ENCODE data around the gene ZC3H13.

The ZC3H13 gene

GRCh38 chr13:46052319-46053161 is at the start of gene ZC3H13:
ZC3H13 (minus strand) TSS chr13:46052746; CDS start chr13:46045507, 7,239 bp downstream.
- DNase-seq = peak; percentile 69 to 98 (median 91)

GRCh38 chr13:46102255-46102605 is 49.7 kb upstream of the ZC3H13 start:
- DNase-seq = no peak

- no peak for DNase-seq
These were observed 49.1 kb upstream of the ZC3H13 start for GRCh38 chr13:46101484-46102254.

- no peak for DNase-seq
These were observed 48.5 kb upstream of the ZC3H13 start for GRCh38 chr13:46101002-46101401.

- DNase-seq = no peak
These were observed 47.8 kb upstream of the ZC3H13 start for GRCh38 chr13:46100191-46100815.

- no peak for DNase-seq
These were observed 45.1 kb upstream of the ZC3H13 start for GRCh38 chr13:46097663-46098062.

- peak in 36 of 56 donors; percentile 3 to 83 (median 34) for DNase-seq
These were observed 44.5 kb upstream of the ZC3H13 start for GRCh38 chr13:46097015-46097414.

- DNase-seq = no peak
These were observed 41.9 kb upstream of the ZC3H13 start for GRCh38 chr13:46094478-46094877.

- DNase-seq = no peak
These were observed 36.4 kb upstream of the ZC3H13 start for GRCh38 chr13:46088821-46089562.

- DNase-seq = no peak
These were observed 34.9 kb upstream of the ZC3H13 start for GRCh38 chr13:46087481-46087880.

GRCh38 chr13:46086985-46087384 is 34.4 kb upstream of the ZC3H13 start:
- DNase-seq = no peak

GRCh38 chr13:46086421-46086922 is 33.9 kb upstream of the ZC3H13 start:
- no peak for DNase-seq

GRCh38 chr13:46085737-46086136 is 33.2 kb upstream of the ZC3H13 start:
- no peak for DNase-seq

- peak in 10 of 56 donors; percentile 13 to 58 (median 37) for DNase-seq
These were observed 29.8 kb upstream of the ZC3H13 start for GRCh38 chr13:46082324-46082723.

- DNase-seq = no peak
These were observed 27.2 kb upstream of the ZC3H13 start for GRCh38 chr13:46079770-46080169.

GRCh38 chr13:46077265-46077664 is 24.7 kb upstream of the ZC3H13 start:
- no peak for DNase-seq

- no peak for DNase-seq
These were observed 24.3 kb upstream of the ZC3H13 start for GRCh38 chr13:46076827-46077226.

- no peak for DNase-seq
These were observed 23.3 kb upstream of the ZC3H13 start for GRCh38 chr13:46075811-46076210.

GRCh38 chr13:46071590-46072249 is 19.2 kb upstream of the ZC3H13 start:
- DNase-seq = no peak

- no peak for DNase-seq
These were observed 10.7 kb upstream of the ZC3H13 start for GRCh38 chr13:46063292-46063691.

GRCh38 chr13:46062185-46062584 is 9.6 kb upstream of the ZC3H13 start:
- no peak for DNase-seq

Measured in nucleus accumbens (tissue), 56 donors.